Breast epithelium (tissue), 4 donors: ENCODE measurements around the gene C1QTNF9. TPM values are rescaled to one million over a fixed set of nuclear protein-coding genes. Genes with fewer than 3 reads are reported as not detected.
"Not testable (repeated sequence)": the region's sequence is repeated elsewhere in the genome, so short reads cannot be mapped to it uniquely, and the experiment has no call there.

Experiments used
- DNase-seq, 2 donors: peaks; one replicate each; pipeline ENCODE4 v3.0.0-alpha.2; 2019; ENCODE audit warnings: low spot score in 2 of 2
- H3K27ac ChIP-seq, 2 donors: fragments of 200-600 bp; sonication (generic) in 1 of 2; one replicate each; pipeline ENCODE4 v1.5.1; 2016 to 2019; ENCODE audit warnings: mild to moderate bottlenecking in 1 of 2
- H3K27me3 ChIP-seq, 2 donors: fragments of 200-600 bp; sonication (generic) in 1 of 2; one replicate each; pipeline versions ENCODE4 v1.5.1 to v1.6.0; 2017 to 2019; ENCODE audit warnings: control low read depth in 1 of 2, mild to moderate bottlenecking in 1 of 2
- H3K36me3 ChIP-seq: fragments of 200-600 bp; one replicate; pipeline ENCODE4 v1.5.1; 2019
- H3K4me1 ChIP-seq, 2 donors: fragments of 200-600 bp; sonication (generic); one replicate each; pipeline ENCODE4 v1.5.1; 2016 to 2019; ENCODE audit warnings: control low read depth in 1 of 2
- H3K4me3 ChIP-seq, 3 donors: fragments of 200-600 bp; sonication (generic); 1 replicate in 2 of 3; 2 replicates in 1 of 3; pipeline ENCODE4 v1.5.1; 2016 to 2019; ENCODE audit warnings: mild to moderate bottlenecking in 3 of 3, moderate library complexity in 2 of 3
- H3K9me3 ChIP-seq, 2 donors: fragments of 200-600 bp; sonication (generic) in 1 of 2; one replicate each; pipeline ENCODE4 v1.5.1; 2016 to 2019; ENCODE audit warnings: control low read depth in 1 of 2
- POLR2A ChIP-seq: fragments of 450-650 bp; IDR thresholded peaks from one replicate; pipeline ENCODE4 v1.6.1; 2016; ENCODE audit warnings: antibody characterized with exemption, mild to moderate bottlenecking, moderate library complexity
- POLR2AphosphoS5 ChIP-seq, 3 donors: sonication (generic); formaldehyde crosslinking; IDR thresholded peaks; one replicate each; pipeline ENCODE4 v1.6.1; 2017; ENCODE audit warnings: antibody characterized with exemption in 3 of 3
- intact Hi-C: fragments of 100-400 bp; cut with DNase I; formaldehyde crosslinking; loops from one replicate; pipeline ENCODE4 v1.15.1; 2023; ENCODE audit warnings: low total_unique reads
- total RNA-seq, 3 donors: library from RNA; depleted of rRNA; stranded (reverse); fragments of >200 nt; gene quantifications; one replicate each; pipeline ENCODE4 v1.1.0, GENCODE V29; 2016
- TF ChIP-seq, protein P1 (sequence below), 3 donors: fragments of 450-650 bp; IDR thresholded peaks; one replicate each; pipeline ENCODE4 v1.5.1; 2016 to 2017; ENCODE audit warnings: antibody characterized with exemption in 3 of 3, mild to moderate bottlenecking in 3 of 3, moderate library complexity in 3 of 3

The C1QTNF9 gene
- total RNA-seq, 3 donors from 2014 or later, result 0.15 to 0.64 TPM; not detected in 1

DNA sequence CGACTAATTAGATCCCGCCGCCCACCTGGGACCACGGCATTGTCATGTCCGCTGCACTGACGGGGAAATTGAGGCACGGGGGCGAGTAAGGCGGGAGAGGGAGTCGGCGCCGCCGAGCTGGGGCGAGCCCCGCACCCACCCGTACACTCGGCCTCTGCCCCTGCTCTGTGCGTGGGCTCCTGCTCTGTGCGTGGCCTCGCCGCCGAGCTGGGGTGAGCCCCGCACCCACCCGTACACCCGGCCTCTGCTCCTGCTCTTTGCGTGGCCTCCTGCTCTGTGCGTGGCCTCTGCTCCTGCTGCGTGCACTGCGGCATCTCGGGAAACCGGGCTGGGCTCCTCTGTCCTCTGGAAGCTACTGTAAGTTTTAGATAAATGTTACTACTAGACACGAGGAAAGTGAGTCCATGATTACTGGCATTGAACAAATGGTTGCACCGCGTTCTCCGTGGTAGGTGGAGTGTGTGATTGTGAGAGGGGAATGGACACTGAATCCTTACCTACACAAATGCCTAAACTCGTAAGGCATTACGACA, 826 bp upstream of the C1QTNF9 start:
- H3K4me1 ChIP-seq, result no peaks in the 10 kb centered on the region
- no peaks in the 10 kb centered on the region for H3K36me3 ChIP-seq
- no peak for DNase-seq
- TF ChIP-seq POLR2A (no peak), POLR2AphosphoS5 (IDR thresholded peaks at IDR 0.05) (no peak)
- TF ChIP-seq, protein P1, sequence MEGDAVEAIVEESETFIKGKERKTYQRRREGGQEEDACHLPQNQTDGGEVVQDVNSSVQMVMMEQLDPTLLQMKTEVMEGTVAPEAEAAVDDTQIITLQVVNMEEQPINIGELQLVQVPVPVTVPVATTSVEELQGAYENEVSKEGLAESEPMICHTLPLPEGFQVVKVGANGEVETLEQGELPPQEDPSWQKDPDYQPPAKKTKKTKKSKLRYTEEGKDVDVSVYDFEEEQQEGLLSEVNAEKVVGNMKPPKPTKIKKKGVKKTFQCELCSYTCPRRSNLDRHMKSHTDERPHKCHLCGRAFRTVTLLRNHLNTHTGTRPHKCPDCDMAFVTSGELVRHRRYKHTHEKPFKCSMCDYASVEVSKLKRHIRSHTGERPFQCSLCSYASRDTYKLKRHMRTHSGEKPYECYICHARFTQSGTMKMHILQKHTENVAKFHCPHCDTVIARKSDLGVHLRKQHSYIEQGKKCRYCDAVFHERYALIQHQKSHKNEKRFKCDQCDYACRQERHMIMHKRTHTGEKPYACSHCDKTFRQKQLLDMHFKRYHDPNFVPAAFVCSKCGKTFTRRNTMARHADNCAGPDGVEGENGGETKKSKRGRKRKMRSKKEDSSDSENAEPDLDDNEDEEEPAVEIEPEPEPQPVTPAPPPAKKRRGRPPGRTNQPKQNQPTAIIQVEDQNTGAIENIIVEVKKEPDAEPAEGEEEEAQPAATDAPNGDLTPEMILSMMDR (IDR thresholded peaks at IDR 0.05), result no peak
- intact Hi-C loops, result no loop called here
- H3K27ac ChIP-seq, result no peak overlapping the region
- H3K9me3 ChIP-seq, result no peaks in the 10 kb centered on the region
- H3K27me3 ChIP-seq, result no peaks in the 10 kb centered on the region
- no peak overlapping the region for H3K4me3 ChIP-seq

DNA sequence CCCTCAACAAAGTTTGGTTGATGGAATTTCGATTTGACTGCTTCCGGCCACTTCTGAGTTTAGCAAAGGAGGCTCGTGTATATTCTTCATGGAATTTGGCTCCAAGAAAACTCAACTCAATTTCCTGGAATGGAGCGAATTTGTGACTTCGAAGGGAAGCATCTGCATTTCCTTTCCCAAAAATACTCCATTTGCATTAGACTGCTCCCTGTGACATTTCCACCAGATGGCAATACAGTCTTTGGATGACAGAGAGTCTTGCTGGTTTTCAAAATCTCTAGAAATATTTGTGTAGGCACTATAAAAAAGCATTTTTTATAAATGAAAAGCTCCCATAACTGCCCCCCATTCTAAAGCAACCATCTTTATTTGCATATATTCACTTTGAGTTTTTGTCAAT, 4.1 kb downstream of the C1QTNF9 start:
- intact Hi-C loops, result no loop called here
- no peaks in the 10 kb centered on the region for H3K36me3 ChIP-seq
- DNase-seq, result no peak
- H3K4me3 ChIP-seq, result no peak overlapping the region
- no peaks in the 10 kb centered on the region for H3K9me3 ChIP-seq
- no peaks in the 10 kb centered on the region for H3K27me3 ChIP-seq
- H3K27ac ChIP-seq, result no peak overlapping the region
- TF ChIP-seq, protein P1 (IDR thresholded peaks at IDR 0.05), result no peak
- TF ChIP-seq POLR2A, result no peak
- TF ChIP-seq POLR2AphosphoS5 (IDR thresholded peaks at IDR 0.05), result no peak
- no peaks in the 10 kb centered on the region for H3K4me1 ChIP-seq

DNA sequence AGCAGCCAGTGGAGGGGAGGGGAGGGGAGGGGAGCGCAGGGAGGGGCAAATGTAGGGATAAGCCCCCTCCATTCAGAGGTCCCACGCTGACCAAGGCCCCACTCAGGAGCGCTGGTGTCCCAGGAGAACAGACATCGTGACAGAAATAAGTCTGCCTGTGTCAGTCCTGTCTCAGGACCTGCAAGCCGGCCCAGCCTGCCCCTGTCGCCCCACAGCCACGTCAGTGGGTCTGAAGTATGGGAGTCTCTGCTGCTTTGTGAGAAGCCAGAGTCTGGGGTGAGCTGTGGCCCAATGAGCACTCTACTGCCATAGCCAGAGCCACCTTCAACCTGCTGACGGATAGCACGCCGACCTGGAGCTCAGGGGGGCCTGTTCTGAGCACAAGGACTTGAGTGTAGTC, 8.5 kb downstream of the C1QTNF9 start:
- H3K4me3 ChIP-seq, H3K36me3 ChIP-seq, H3K4me1 ChIP-seq, DNase-seq, H3K9me3 ChIP-seq, H3K27ac ChIP-seq, intact Hi-C loops, H3K27me3 ChIP-seq: not testable (repeated sequence)

DNA sequence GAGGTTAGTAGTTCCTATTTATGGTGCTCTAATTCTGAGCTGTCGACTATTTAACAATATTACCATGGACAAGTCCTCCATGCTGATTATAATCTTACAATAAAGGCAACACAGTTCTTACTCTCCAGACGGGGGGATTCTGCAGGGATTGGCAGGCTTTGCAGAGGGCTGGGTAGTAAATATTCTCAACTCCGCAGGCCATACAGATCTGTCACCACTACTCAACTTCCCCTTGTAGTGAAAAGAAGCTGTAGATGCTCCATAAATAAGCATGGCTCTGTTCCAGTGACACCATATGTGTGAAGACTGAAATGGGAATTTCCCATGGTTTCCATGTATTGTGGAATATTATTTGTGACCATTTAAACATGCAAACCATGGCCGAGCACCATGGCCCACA, 9.5 kb downstream of the C1QTNF9 start:
- intact Hi-C loops, H3K4me3 ChIP-seq, H3K4me1 ChIP-seq, H3K27me3 ChIP-seq, H3K27ac ChIP-seq, DNase-seq, H3K36me3 ChIP-seq, H3K9me3 ChIP-seq: not testable (repeated sequence)

DNA sequence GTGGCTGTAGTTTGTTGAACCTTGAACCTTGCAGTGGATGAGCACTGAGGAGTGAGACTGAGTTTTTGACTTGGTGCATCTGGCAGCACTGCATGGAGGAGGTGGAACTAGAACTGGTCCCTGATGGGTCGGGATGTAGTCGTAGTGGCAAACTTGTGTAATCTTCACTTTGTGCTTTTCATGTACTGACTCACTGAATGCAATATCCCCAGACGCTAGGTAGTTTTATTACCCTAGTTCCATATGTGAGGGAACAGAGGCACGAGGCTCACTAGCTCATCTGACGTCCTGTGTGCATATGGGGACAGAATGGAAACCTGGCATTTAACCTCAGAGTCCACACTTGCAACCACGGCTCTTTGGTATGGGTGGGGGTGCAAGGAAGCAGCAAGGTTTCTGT, 10.3 kb downstream of the C1QTNF9 start:
- H3K27me3 ChIP-seq, intact Hi-C loops, H3K27ac ChIP-seq, H3K36me3 ChIP-seq, H3K9me3 ChIP-seq, H3K4me3 ChIP-seq, DNase-seq, H3K4me1 ChIP-seq: not testable (repeated sequence)

DNA sequence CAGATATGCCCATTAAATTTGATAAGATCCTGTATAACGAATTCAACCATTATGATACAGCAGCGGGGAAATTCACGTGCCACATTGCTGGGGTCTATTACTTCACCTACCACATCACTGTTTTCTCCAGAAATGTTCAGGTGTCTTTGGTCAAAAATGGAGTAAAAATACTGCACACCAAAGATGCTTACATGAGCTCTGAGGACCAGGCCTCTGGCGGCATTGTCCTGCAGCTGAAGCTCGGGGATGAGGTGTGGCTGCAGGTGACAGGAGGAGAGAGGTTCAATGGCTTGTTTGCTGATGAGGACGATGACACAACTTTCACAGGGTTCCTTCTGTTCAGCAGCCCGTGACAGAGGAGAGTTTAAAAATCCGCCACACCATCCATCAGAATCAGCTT, 12.0 kb downstream of the C1QTNF9 start:
- H3K36me3 ChIP-seq, H3K27me3 ChIP-seq, H3K9me3 ChIP-seq, DNase-seq, H3K4me3 ChIP-seq, H3K4me1 ChIP-seq, intact Hi-C loops, H3K27ac ChIP-seq: not testable (repeated sequence)

DNA sequence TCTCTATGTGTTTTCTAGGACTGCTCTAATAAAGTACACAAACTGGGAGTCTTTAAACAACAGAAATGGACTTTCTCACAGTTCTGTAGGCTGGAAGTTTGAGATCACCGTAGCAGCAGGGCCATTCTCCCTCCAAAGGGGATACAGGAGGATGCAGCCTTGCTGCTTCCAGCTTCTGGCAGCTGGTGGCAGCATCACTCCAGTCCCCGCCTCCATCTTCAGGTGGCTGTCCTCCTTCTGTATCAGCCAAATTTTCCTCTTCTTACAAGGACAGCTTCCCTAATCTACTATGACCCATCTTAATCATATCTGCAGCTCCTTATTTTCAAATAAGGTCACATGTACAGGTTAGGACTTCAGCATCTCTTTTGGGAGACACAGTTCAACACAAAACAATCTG, 13.1 kb downstream of the C1QTNF9 start:
- H3K4me3 ChIP-seq, H3K27me3 ChIP-seq, H3K36me3 ChIP-seq, intact Hi-C loops, H3K27ac ChIP-seq, H3K4me1 ChIP-seq, H3K9me3 ChIP-seq, DNase-seq: not testable (repeated sequence)

DNA sequence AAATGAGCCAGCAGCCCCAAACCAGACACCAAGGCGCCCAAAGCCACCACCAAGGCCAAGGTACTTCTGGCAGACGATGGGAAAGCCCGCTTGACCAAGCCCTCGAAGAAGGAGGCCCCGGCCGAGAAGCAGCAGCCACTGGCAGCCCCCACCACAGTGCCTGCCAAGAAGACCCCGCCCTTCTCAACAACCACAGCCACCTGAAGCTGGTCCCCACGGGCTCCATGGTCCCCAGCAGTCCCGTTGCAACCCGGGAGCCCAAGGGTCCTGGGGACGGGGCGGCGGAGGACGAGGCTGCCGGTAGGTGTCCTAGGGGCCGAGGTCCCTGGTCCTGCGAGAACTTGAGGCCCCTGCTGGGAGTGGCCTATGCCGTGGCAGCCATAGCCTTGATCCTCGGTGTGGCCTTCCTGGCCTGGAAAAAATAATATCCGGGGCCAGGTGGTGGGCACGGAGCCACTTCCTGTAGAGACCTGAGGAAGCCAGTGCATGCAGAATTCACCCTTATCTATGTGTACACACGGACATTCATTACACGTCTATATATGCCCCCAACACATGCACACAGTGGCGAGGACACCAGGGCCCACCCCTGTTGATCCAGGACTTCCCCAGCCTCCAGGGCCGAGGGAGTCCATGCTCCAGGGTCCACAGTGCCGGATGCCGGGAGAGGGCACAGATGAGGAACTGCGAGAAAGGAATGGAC, 13.8 kb downstream of the C1QTNF9 start:
- no peak for TF ChIP-seq POLR2AphosphoS5 (IDR thresholded peaks at IDR 0.05)
- TF ChIP-seq, protein P1 (IDR thresholded peaks at IDR 0.05), result no peak
- TF ChIP-seq POLR2A, result no peak
- Histone ChIP-seq H3K36me3 (no peaks in the 10 kb centered on the region), H3K9me3 (no peaks in the 10 kb centered on the region), H3K27me3 (peaks cover 0 to 10% of the 10 kb centered on the region in 2 donors), H3K27ac (no peak overlapping the region), H3K4me1 (no peaks in the 10 kb centered on the region), H3K4me3 (no peak overlapping the region)
- intact Hi-C loops, result no loop called here
- DNase-seq, result no peak
